ENCODE data around the gene WASF2.
"Not testable (repeated sequence)": the region's sequence is repeated elsewhere in the genome, so short reads cannot be mapped to it uniquely, and the experiment has no call there.

WASF2 gene

DNA sequence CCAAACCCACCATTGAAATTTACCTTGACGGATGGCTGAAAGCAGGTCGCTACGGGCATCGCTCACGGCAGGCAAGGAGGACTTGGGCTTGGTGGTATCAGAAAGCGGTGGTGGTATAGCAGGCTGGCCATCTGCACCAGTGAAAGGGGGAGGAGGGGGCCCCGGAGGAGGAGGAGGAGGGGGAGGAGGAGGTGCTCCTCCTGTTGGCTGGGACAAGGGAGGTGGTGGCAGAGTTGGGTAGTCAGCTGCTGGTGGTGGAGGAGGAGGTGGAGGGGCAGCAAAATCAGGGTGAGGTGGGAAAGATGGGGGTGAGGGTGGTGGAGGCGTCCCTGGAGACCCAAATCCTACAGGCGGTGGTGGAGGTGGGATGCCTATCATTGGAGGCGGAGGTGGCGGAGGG, 80.3 kb downstream of the WASF2 start:
- H3K27ac ChIP-seq (replicated peaks) = no peak overlapping the region
- no peak for TF ChIP-seq GABPA (IDR thresholded peaks at IDR 0.05; ENCODE audit: low read depth)
- TF ChIP-seq, protein P1, sequence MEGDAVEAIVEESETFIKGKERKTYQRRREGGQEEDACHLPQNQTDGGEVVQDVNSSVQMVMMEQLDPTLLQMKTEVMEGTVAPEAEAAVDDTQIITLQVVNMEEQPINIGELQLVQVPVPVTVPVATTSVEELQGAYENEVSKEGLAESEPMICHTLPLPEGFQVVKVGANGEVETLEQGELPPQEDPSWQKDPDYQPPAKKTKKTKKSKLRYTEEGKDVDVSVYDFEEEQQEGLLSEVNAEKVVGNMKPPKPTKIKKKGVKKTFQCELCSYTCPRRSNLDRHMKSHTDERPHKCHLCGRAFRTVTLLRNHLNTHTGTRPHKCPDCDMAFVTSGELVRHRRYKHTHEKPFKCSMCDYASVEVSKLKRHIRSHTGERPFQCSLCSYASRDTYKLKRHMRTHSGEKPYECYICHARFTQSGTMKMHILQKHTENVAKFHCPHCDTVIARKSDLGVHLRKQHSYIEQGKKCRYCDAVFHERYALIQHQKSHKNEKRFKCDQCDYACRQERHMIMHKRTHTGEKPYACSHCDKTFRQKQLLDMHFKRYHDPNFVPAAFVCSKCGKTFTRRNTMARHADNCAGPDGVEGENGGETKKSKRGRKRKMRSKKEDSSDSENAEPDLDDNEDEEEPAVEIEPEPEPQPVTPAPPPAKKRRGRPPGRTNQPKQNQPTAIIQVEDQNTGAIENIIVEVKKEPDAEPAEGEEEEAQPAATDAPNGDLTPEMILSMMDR (IDR thresholded peaks at IDR 0.05; ENCODE audit: insufficient read depth, low read length) = no peak
- TF ChIP-seq, protein P2, sequence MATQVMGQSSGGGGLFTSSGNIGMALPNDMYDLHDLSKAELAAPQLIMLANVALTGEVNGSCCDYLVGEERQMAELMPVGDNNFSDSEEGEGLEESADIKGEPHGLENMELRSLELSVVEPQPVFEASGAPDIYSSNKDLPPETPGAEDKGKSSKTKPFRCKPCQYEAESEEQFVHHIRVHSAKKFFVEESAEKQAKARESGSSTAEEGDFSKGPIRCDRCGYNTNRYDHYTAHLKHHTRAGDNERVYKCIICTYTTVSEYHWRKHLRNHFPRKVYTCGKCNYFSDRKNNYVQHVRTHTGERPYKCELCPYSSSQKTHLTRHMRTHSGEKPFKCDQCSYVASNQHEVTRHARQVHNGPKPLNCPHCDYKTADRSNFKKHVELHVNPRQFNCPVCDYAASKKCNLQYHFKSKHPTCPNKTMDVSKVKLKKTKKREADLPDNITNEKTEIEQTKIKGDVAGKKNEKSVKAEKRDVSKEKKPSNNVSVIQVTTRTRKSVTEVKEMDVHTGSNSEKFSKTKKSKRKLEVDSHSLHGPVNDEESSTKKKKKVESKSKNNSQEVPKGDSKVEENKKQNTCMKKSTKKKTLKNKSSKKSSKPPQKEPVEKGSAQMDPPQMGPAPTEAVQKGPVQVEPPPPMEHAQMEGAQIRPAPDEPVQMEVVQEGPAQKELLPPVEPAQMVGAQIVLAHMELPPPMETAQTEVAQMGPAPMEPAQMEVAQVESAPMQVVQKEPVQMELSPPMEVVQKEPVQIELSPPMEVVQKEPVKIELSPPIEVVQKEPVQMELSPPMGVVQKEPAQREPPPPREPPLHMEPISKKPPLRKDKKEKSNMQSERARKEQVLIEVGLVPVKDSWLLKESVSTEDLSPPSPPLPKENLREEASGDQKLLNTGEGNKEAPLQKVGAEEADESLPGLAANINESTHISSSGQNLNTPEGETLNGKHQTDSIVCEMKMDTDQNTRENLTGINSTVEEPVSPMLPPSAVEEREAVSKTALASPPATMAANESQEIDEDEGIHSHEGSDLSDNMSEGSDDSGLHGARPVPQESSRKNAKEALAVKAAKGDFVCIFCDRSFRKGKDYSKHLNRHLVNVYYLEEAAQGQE (IDR thresholded peaks at IDR 0.05; ENCODE audit: insufficient replicate concordance, low read depth) = no peak
- no peak for TF ChIP-seq POLR2AphosphoS5 (IDR thresholded peaks at IDR 0.05; ENCODE audit: low read depth)
- no peak for TF ChIP-seq SPI1 (IDR thresholded peaks at IDR 0.05; ENCODE audit: borderline replicate concordance, low read depth)
- H3K4me3 ChIP-seq (replicated peaks; ENCODE audit: insufficient read depth, low read length) = no peak overlapping the region
- H3K27me3 ChIP-seq (ENCODE audit: insufficient read depth, poor library complexity, severe bottlenecking) = no peaks in the 10 kb centered on the region
- no peak for DNase-seq (ENCODE audit: low read depth in 1 of 2, low spot score in 1 of 2)

DNA sequence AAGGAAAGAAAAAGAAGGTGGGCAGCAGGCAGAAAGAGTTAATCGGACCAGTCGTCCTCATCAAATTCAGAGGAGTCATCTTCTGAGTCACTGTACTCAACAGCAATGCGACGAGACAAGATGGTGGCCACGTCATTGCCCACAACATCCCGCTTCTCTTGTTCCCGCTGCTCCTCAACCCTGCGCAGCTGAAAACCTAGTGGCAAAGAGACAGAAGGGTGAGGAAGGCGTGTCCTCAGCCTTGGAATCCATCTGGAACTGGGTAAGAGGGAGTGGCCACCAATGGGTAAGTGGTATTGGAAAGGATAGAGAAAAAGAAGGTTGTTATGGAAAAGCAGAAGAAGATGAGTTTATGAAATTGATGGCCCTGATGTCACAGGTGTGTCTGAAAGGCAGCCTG, 81.8 kb downstream of the WASF2 start:
- no peak for DNase-seq (ENCODE audit: low read depth in 1 of 2, low spot score in 1 of 2)
- Histone ChIP-seq H3K27me3 (ENCODE audit: insufficient read depth, poor library complexity, severe bottlenecking) (no peaks in the 10 kb centered on the region), H3K4me3 (replicated peaks; ENCODE audit: insufficient read depth, low read length) (no peak overlapping the region), H3K27ac (replicated peaks) (no peak overlapping the region)
- TF ChIP-seq, protein P1 (IDR thresholded peaks at IDR 0.05; ENCODE audit: insufficient read depth, low read length) = no peak
- TF ChIP-seq, protein P2 (IDR thresholded peaks at IDR 0.05; ENCODE audit: insufficient replicate concordance, low read depth) = no peak
- no peak for TF ChIP-seq GABPA (IDR thresholded peaks at IDR 0.05; ENCODE audit: low read depth)
- TF ChIP-seq POLR2AphosphoS5 (IDR thresholded peaks at IDR 0.05; ENCODE audit: low read depth) = no peak
- no peak for TF ChIP-seq SPI1 (IDR thresholded peaks at IDR 0.05; ENCODE audit: borderline replicate concordance, low read depth)

DNA sequence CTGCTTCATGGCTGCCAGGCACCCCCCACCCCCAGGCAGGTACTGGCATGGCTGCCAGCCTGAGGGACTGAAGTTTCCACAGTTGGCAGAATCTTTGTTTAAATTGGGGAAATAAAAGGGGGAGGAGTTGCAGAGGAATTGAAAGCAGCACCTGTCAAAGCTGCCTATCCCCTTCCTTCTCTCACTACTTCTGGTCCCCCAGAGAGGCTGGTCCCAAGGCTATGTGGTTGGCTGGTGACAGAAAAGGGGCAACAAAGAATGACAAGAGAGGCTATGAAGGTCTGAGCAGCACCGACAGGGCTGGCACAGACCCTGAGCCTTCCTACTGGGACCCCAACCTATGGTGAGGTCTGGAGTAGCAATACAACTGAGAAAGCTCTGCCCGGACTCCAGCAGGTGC, 83.2 kb downstream of the WASF2 start:
- DNase-seq (ENCODE audit: low read depth in 1 of 2, low spot score in 1 of 2); H3K4me3 ChIP-seq (replicated peaks; ENCODE audit: insufficient read depth, low read length); H3K27ac ChIP-seq (replicated peaks); H3K27me3 ChIP-seq (ENCODE audit: insufficient read depth, poor library complexity, severe bottlenecking): not testable (repeated sequence)

DNA sequence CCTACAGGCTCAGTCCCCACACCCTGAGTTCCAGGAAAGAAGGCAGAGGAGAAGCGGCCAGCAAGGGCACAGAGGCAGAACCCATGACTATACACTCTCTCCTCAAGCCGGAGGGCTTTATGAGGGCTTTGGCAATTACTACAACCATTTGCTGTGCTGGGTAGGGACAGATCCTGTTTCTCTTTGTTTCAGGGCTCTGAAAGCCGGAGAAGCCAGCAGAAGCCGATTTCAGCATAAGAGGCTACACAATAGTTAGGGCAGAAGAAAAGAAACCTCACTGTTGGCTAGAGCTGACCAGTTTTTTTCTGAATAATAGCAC, 83.6 kb downstream of the WASF2 start:
- H3K27me3 ChIP-seq (ENCODE audit: insufficient read depth, poor library complexity, severe bottlenecking) = no peaks in the 10 kb centered on the region
- TF ChIP-seq, protein P1 (IDR thresholded peaks at IDR 0.05; ENCODE audit: insufficient read depth, low read length) = no peak
- TF ChIP-seq, protein P2 (IDR thresholded peaks at IDR 0.05; ENCODE audit: insufficient replicate concordance, low read depth) = no peak
- TF ChIP-seq SPI1 (IDR thresholded peaks at IDR 0.05; ENCODE audit: borderline replicate concordance, low read depth) (no peak), GABPA (IDR thresholded peaks at IDR 0.05; ENCODE audit: low read depth) (no peak), POLR2AphosphoS5 (IDR thresholded peaks at IDR 0.05; ENCODE audit: low read depth) (no peak)
- DNase-seq (ENCODE audit: low read depth in 1 of 2, low spot score in 1 of 2) = no peak
- no peak overlapping the region for H3K27ac ChIP-seq (replicated peaks)
- H3K4me3 ChIP-seq (replicated peaks; ENCODE audit: insufficient read depth, low read length) = no peak overlapping the region

DNA sequence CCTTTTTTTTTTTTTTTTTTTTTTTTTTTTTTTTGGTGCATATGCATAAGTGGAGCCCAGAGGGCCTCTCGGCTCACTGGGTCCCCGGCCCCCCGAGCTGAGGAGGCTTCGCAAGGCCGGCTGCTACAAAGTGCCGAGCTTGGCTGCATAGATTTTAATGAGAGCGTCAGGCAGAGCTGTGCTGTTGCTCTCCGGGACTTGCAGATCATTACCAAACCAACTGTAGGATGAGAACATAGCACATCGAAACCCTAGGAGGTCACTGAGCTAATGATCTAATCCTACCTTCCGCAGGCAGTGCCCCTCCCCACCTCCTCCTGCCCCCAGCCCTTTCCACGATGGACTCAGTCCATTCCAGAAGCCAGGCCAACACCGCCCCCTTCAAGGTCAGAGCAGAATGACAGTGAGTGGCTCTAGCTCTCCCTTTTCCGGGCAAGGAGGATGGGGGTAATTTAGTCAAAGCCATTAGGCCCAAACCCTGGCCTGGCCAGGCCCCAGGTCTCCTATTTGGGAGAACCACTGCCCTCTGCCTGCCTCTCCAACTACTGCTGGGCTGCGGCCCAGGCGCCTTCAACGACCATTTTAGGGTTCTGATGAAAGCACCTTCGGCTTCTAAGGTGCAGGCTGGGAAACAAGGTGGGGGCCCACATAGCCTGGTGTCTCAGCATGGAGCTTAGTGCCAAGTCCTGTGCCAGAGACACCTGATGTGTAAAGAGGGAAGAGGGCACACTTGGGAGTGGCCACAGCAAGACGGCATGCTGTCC, 84.2 kb downstream of the WASF2 start:
- H3K27me3 ChIP-seq (ENCODE audit: insufficient read depth, poor library complexity, severe bottlenecking); H3K4me3 ChIP-seq (replicated peaks; ENCODE audit: insufficient read depth, low read length); H3K27ac ChIP-seq (replicated peaks); DNase-seq (ENCODE audit: low read depth in 1 of 2, low spot score in 1 of 2): not testable (repeated sequence)
